HG02678 (cell line): Measurements from ENCODE around the gene SETD1B.
"Not testable (repeated sequence)": the region's sequence is repeated elsewhere in the genome, so short reads cannot be mapped to it uniquely, and the experiment has no call there.

Experiments
- ATAC-seq: cut with Tn5 transposase; IDR thresholded peaks from one replicate; pipeline ENCODE4 v1.9.1; 2021; ENCODE audit warnings: mild to moderate bottlenecking, moderate library complexity; ENCODE audit not compliant: unreplicated experiment

The SETD1B gene

DNA sequence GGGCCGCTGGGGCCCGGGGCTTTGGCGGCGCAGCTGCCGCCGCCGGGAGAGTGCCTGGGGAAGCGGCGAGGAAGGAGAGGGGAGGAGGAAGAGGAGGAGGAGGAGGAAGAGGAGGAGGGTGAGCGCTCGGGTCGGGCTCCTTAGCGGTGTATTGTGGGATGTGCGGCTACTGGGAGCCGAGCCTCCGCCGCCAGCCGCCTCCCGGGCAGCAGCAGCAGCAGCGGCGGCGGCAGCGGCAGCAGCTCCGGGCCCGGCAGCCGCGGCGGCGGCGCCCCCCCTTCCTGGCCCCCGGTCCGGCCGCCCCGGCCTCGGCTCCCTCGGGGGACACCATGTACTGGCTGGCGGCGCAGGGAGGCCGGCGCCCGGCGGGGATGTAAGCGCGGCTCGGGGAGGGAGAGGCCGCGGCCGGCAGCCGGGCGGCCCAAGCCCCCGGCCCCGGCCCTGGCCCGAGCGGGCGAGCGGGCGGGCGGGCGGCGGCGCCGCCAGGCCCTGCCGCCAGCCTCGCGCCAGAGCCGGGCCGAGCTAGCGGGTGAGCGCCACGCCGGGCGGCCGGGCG lies at the start of gene SETD1B:
TSS of gene SETD1B (plus strand) at position 149 of the 556 bp plus-strand sequence. CDS start 729 bp downstream, outside the sequence.
- no peak for ATAC-seq

- no peak for ATAC-seq
Measured at GRCh38 chr12:121754836-121755235, 49.0 kb upstream of the SETD1B start.

DNA sequence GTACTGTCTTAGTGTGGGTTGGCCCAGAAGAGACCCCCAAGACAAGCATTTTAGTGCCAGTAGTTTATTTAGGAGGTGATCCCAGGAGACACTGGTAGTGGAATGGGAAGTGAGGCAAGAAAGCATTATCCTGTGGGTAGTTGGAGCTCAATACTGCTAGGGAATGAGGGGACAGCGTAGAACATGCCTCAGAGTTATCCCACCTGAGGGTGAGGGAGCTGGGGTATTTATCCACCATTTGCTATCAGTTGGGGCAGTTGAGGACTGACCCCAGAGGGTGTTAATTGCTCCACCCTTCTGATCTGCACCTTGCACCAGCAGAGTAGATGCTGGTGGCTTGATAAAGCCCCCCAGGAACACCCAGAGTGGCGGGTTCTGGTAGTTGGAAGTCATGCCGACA lies 48.2 kb upstream of the SETD1B start:
- ATAC-seq = no peak

DNA sequence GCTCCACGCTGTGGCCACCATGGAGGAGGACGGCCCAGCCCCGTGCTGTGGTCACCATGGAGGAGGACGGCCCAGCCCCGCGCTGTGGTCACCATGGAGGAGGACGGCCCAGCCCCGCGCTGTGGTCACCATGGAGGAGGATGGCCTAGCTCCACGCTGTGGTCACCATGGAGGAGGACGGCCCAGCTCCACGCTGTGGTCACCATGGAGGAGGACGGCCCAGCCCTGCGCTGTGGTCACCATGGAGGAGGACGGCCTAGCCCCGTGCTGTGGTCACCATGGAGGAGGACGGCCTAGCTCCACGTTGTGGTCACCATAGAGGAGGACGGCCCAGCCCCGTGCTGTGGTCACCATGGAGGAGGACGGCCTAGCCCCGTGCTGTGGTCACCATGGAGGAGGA lies 45.3 kb upstream of the SETD1B start:
- ATAC-seq = not testable (repeated sequence)

GRCh38 chr12:121762269-121762668 lies 41.5 kb upstream of the SETD1B start:
- ATAC-seq = no peak

DNA sequence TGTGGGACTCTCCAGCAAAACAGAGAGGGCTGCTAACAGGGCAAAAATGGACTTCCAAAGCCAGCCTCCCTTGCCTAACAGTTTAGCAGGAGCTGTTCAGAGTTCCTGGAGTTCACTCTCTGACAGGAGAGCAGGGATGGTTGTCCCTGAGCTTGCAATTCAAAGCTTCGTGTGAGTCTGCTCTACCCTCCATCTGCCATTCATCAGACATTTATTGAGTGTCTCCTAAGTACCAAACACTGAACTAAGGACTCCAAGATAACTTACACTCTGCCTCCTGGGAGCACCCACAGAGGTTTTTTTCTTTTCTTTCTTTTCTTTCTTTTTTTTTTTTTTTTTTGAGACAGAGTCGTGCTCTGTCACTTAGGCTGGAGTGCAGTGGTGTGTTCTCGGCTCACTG lies 39.0 kb upstream of the SETD1B start:
- no peak for ATAC-seq

GRCh38 chr12:121765573-121765972 lies 38.2 kb upstream of the SETD1B start:
- no peak for ATAC-seq

DNA sequence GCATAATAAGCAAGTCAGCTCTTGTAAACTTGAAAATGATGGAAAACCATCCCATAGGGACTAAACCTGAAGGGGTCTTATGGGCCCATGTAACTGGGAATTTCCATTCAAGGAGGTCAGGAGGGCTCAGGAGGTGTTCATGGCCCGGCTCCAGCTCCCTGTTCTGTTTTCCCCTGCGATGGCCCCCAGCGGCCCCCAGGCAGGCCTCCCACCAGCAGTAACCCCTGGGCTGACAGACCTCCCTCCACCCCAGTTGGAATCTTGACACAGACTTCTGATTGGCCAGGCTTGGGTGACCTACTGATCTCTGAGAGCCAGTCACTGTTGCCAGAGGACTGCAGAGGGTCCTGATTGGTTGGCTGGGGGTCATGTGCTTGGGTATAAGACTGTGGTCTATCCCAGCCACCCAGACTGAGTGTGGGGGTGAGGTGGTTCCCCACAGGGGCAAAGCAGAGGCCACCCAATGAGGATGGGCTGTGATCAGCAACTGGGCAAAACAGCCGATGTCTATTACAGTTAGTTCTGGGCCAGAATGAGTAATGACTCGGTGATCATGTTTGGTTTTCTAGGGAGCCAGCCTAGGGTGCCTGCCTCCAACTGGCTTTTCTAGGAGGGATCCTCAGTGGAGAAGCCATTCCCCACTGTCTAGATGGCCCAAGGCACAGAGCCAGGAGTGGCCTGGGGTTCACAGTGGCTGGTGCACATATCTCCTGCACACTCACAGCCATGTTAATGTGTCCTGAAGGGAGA lies 37.3 kb upstream of the SETD1B start:
- no peak for ATAC-seq

DNA sequence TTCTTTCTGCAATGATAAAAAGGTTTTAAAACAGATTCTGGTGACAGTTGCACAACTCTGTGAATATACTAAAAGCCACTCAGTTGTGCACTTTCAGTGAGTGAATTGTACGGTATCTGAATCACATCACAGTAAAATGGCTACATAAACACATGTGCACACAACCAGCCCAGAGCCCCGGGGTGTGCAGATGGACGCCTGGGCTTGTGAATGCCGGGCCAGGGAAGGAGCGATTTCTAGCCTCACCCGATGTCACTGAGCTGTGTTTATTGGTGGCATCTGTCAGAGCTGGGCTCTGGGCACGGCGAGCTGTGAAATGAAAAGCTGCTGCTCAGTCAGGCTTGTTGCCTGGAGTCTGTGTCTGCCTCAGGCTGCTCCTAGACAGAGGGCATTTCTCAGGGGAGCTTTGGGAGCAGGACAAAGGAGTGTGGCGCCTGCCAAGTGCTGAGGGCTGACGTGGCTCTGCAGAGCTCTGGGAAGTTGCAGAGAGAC lies 36.2 kb upstream of the SETD1B start:
- ATAC-seq = no peak

GRCh38 chr12:121769297-121769830 lies 34.4 kb upstream of the SETD1B start:
- ATAC-seq = no peak

DNA sequence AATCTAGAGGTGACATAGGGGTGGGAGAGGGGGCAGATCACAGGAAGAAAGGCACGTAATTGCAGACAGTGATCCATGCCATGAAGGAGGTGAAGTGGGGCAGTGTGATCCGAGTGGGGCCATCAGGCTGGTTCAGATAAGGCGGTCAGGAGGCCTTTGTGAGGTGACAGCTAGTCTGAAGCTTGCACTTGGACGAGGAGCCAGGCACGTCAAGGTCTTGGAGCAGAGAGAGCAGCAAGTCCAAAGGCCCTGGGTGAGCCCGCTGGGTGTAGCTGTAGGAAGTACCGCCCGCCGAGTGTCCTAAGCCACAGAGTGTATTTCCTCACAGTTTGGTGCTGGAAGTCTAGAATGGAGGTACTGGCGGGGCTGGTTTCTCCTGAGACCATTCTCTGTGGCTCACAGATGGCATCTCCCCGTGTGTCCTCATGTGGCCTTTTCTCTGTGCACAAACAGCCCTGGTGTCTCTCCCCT lies 33.9 kb upstream of the SETD1B start:
- ATAC-seq = no peak

GRCh38 chr12:121770388-121770787 lies 33.4 kb upstream of the SETD1B start:
- no peak for ATAC-seq

- ATAC-seq = no peak
Measured at GRCh38 chr12:121770813-121771625, 32.8 kb upstream of the SETD1B start.

- ATAC-seq = peak; percentile 84
Measured at GRCh38 chr12:121773011-121773777, 30.6 kb upstream of the SETD1B start.

GRCh38 chr12:121774968-121775474 lies 28.8 kb upstream of the SETD1B start:
- ATAC-seq = no peak

- ATAC-seq = no peak
Measured at GRCh38 chr12:121775501-121775900, 28.3 kb upstream of the SETD1B start.

GRCh38 chr12:121776190-121777098 lies 27.4 kb upstream of the SETD1B start:
- no peak for ATAC-seq

DNA sequence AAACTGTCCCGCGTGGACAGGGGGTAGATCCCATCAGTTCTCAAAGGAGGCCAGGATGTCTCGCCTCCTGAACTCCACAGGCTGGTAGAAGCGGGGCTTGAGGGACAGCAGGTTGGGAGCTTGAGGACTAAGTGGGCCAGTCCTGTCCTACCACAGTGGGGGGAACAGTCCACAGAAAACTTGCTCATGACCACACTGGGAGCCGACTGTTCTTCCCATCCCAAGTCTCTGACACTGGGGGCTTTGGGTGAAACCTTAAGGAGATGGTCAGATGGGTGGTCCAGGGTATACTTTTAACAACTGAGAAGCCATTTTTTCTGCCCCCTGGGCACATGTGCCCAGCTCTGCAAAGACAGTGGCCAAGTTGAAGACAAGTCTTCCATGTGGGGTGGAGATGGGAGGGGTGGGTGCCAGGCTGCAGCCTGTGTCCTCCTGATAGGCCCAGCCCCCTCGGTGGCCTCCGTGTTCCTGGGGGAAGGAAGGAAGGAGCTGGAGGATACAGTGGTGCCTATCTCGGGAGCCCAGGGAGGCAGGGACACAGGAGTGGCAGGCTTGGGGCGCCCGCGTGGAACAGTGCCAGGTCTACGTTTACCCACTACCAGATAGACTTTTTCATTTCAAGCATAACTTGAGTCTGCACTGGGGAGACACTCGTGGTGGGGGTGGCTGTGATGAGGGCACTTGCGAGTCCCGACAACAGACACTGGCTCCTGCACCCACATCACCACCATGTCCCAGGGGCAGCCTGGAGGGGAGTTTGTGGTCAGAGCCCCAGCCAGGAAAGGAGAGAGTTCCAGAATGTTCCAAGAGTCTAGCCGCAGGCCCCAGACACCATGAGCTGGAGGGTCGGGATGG lies 25.0 kb upstream of the SETD1B start:
- no peak for ATAC-seq
